K562 (cell line): ENCODE measurements around the gene SLMAP. TPM values are rescaled to one million over a fixed set of nuclear protein-coding genes. Genes with fewer than 3 reads are reported as not detected.

Experiments used
- ATAC-seq: fragments of 200-7000 bp; cut with Tn5 transposase; 3 replicates; pipeline ENCODE4 v1.9.1; 2020; ENCODE audit warnings: moderate library complexity
- BruUV-seq: library from RNA; stranded (reverse); fragments of 400-500 nt; replicated peaks from 2 replicates; lab custom pipeline; 2021; lab: Mats Ljungman, UMichigan
- CTCF ChIA-PET: fragments of 300-600 bp; formaldehyde crosslinking; extraction: SDS; loops from one replicate; lab custom pipeline; 2021; ENCODE audit warnings: low intra/inter-chr PET ratio; lab: Yijun Ruan, JAX
- POLR2A ChIA-PET: fragments of 300-600, 350-650 bp; sonication (Branson Sonifier 250); formaldehyde crosslinking; extraction: SDS; loops from one replicate; lab custom pipeline; 2021; ENCODE audit warnings: antibody characterized with exemption, inconsistent platforms; lab: Yijun Ruan, JAX
- DNase-seq, 4 experiments: peaks; one replicate each; pipeline versions ENCODE4 v3.0.0 to v3.0.0-alpha.2; 2011 to 2018; ENCODE audit warnings: low spot score in 3 of 4, mixed read lengths in 3 of 4; ENCODE audit errors: extremely low read depth in 1 of 4
- FAIRE-seq: peaks from 2 replicates; lab custom pipeline; 2011; peaks lifted over from hg19 to GRCh38; lab: Jason Lieb, UNC
- H2AFZ ChIP-seq: 2 replicates; pipeline ENCODE4 v1.6.0; 2011; ENCODE audit warnings: low read depth, low read length, control low read depth, inconsistent platforms
- H3K27ac ChIP-seq: fragments of 200-600 bp; 3 replicates; pipeline ENCODE4 v1.8.0; 2011; ENCODE audit warnings: low read depth, mild to moderate bottlenecking, control low read depth, inconsistent platforms, low read length, moderate library complexity, mixed read lengths; ENCODE audit errors: extremely low read depth
- H3K27me3 ChIP-seq, 2 experiments: fragments of 300-600 bp in 1 of 2; 2 replicates in 1 of 2; 3 replicates in 1 of 2; pipeline versions ENCODE4 v1.6.0 to v1.8.0; 2011; ENCODE audit warnings: inconsistent platforms in 2 of 2, low read length in 2 of 2, mild to moderate bottlenecking in 1 of 2, mixed read lengths in 1 of 2, moderate library complexity in 1 of 2; ENCODE audit not compliant: control insufficient read depth in 2 of 2, insufficient read depth in 2 of 2
- H3K36me3 ChIP-seq: fragments of 300-600 bp; 3 replicates; pipeline ENCODE4 v1.8.0; 2011; ENCODE audit warnings: mild to moderate bottlenecking, low read length, inconsistent platforms; ENCODE audit not compliant: control insufficient read depth, insufficient read depth
- H3K4me1 ChIP-seq, 2 experiments: fragments of 200-600 bp in 1 of 2; replicated peaks in 1 of 2; 2 replicates in 1 of 2; 3 replicates in 1 of 2; pipeline versions ENCODE4 v1.5.1 to v1.8.0; 2011; ENCODE audit warnings: inconsistent platforms in 2 of 2, low read length in 2 of 2, mild to moderate bottlenecking in 1 of 2, mixed read lengths in 1 of 2, moderate library complexity in 1 of 2; ENCODE audit not compliant: control insufficient read depth in 2 of 2, insufficient read depth in 2 of 2
- H3K4me2 ChIP-seq: 2 replicates; pipeline ENCODE4 v1.6.1; 2011; ENCODE audit warnings: low read length, control low read depth, inconsistent platforms, mixed read lengths; ENCODE audit not compliant: insufficient read depth
- H3K4me3 ChIP-seq: fragments of 200-600 bp; sonication (generic), shearing (Covaris generic); 2 replicates; pipeline ENCODE4 v1.5.1; 2016; ENCODE audit warnings: control low read depth, inconsistent platforms
- H3K79me2 ChIP-seq: fragments of 200-600 bp; 3 replicates; pipeline ENCODE4 v1.8.0; 2011; ENCODE audit warnings: low read length, inconsistent platforms; ENCODE audit not compliant: control insufficient read depth, insufficient read depth
- H3K9ac ChIP-seq, 2 experiments: 2 replicates each; pipeline versions ENCODE4 v1.6.0 to v1.6.1; 2011; ENCODE audit warnings: low read depth in 2 of 2, low read length in 2 of 2, control low read depth in 1 of 2, inconsistent platforms in 1 of 2, mild to moderate bottlenecking in 1 of 2, mixed read lengths in 1 of 2; ENCODE audit not compliant: insufficient read depth in 1 of 2
- H3K9me1 ChIP-seq: one replicate; pipeline ENCODE4 v1.6.0; 2011; ENCODE audit warnings: inconsistent platforms, mild to moderate bottlenecking, low read length, moderate library complexity; ENCODE audit not compliant: control insufficient read depth, insufficient read depth
- H3K9me3 ChIP-seq: replicated peaks from 2 replicates; pipeline ENCODE4 v1.5.1; 2011; ENCODE audit warnings: low read depth, low read length, inconsistent platforms; ENCODE audit not compliant: control insufficient read depth, insufficient read depth
- H4K20me1 ChIP-seq: replicated peaks from 2 replicates; pipeline ENCODE4 v1.6.1; 2011; ENCODE audit warnings: low read length, inconsistent platforms, mixed read lengths; ENCODE audit not compliant: control insufficient read depth, insufficient read depth
- BMI1 ChIP-seq: fragments of 150-350 bp; IDR thresholded peaks from 2 replicates; pipeline ENCODE4 v1.6.1; 2014; ENCODE audit warnings: low read length
- ERF ChIP-seq: fragments of 450-650 bp; formaldehyde crosslinking; IDR thresholded peaks from 2 replicates; pipeline ENCODE4 v1.4.0; 2020; ENCODE audit warnings: mild to moderate bottlenecking, mixed read lengths
- ETS1 ChIP-seq: conservative IDR thresholded peaks from 2 replicates; pipeline ENCODE4 v1.6.1; 2011; ENCODE audit warnings: low read depth, mild to moderate bottlenecking, low read length; ENCODE audit not compliant: control insufficient read depth
- HSF4 ChIP-seq: fragments of 250-450 bp; sonication (Bioruptor Pico); IDR thresholded peaks from 2 replicates; pipeline ENCODE4 v2.1.2; 2022; ENCODE audit warnings: mild to moderate bottlenecking, moderate library complexity, borderline replicate concordance
- ZNF311 ChIP-seq: fragments of 250-450 bp; sonication (Bioruptor Pico); IDR thresholded peaks from 2 replicates; pipeline ENCODE4 v1.4.0; 2020; ENCODE audit warnings: mild to moderate bottlenecking, moderate library complexity
- ZNF740 ChIP-seq, 3 experiments: fragments of 200-800 bp in 1 of 3; sonication (Bioruptor generic) in 1 of 3; sonication (generic) in 1 of 3; formaldehyde crosslinking in 1 of 3; IDR thresholded peaks; 2 replicates each; pipeline versions ENCODE4 v1.6.1 to v1.8.0; 2016 to 2022; ENCODE audit warnings: mild to moderate bottlenecking in 2 of 3, missing compliant biosample characterization in 2 of 3, missing genetic modification characterization in 2 of 3, missing genetic modification reagents in 1 of 3
- WGBS: fragments of 100-300 bp; shearing (Covaris generic); methylation state at CpG from one replicate; pipeline ENCODE4 v1.1.6; 2016; ENCODE audit warnings: low coverage, mixed read lengths; ENCODE audit not compliant: insufficient coverage; ENCODE audit errors: missing lambda C conversion rate; 5-methylcytosine and 5-hydroxymethylcytosine counted together
- in situ Hi-C: fragments of 300-500 bp; cut with MboI; formaldehyde crosslinking; loops from 4 replicates; pipeline ENCODE4 v1.15.0; 2018; ENCODE audit warnings: inconsistent platforms, mixed read lengths
- intact Hi-C: fragments of 100-400 bp; cut with micrococcal nuclease; formaldehyde crosslinking; loops from 2 replicates; pipeline ENCODE4 v1.14.2; 2022
- polyA plus RNA-seq, 8 experiments: library from polyadenylated mRNA; depleted of rRNA in 4 of 8; stranded (reverse) in 5 of 8; unstranded in 3 of 8; fragments of >200 nt; fragmentation: Nextera tagmentation in 2 of 8; fragmentation: Illumina TruSeq in 1 of 8; extraction: Ambion mirVana in 2 of 8; extraction: Trizol in 1 of 8; gene quantifications; 2 replicates each; pipeline versions ENCODE4 v1.2.1 to v1.2.3, GENCODE V29; 2011 to 2014; ENCODE audit warnings: inconsistent platforms in 1 of 8, missing spikeins in 1 of 8
- total RNA-seq, 7 experiments: library from RNA; depleted of rRNA in 6 of 7; stranded (reverse); fragments of >200 nt in 6 of 7; fragmentation: Illumina TruSeq in 2 of 7; extraction: Trizol in 2 of 7; gene quantifications; 2 replicates each; pipeline versions ENCODE4 v1.2.1 to v1.2.3, GENCODE V29; 2011 to 2021; ENCODE audit warnings: low replicate concordance in 1 of 7

Gene SLMAP
- total and polyA plus RNA-seq, 9 of the 15 experiments (the other 6 are each of a cell fraction or from before 2014, with no cell fraction given) = 12.1 to 50.7 (median 28.3) TPM

DNA sequence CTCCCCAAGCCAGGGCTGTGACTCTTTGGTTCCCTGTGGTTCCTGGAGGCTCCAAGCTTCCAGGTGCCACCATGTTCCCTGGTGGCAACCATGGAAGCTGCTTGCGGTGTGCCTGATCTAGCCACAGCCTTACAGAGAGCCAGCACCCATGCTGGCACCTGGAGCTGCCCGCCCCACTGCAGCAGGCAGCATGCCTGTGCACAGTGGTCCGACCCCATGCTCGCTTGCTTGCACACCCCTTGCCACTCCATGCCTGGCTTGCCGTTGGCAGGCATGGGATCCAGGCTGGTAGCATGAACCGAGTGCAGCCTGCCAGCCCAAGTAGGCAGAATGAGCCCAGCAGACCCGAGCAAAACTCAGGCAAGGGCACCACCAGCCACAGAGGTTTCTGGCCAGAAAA is 53.9 kb downstream of the SLMAP start:
- no peaks in the 10 kb centered on the region for H3K9me1 ChIP-seq
- no peaks in the 10 kb centered on the region for H3K9me3 ChIP-seq
- no peak overlapping the region for H3K27ac ChIP-seq
- H3K36me3 ChIP-seq = no peaks in the 10 kb centered on the region
- CTCF ChIA-PET = no interaction called here
- H3K4me1 ChIP-seq = peaks cover 12 to 13% of the 10 kb centered on the region in 2 experiments; a peak in 4 of 5 replicates
- H3K4me2 ChIP-seq = no peak overlapping the region
- no peaks in the 10 kb centered on the region for H3K27me3 ChIP-seq
- BruUV-seq = no TSS peak
- peak overlapping the region in 1 of 2 experiments; percentile 60; a peak in 1 of 4 replicates for H3K9ac ChIP-seq
- no peak overlapping the region for H3K4me3 ChIP-seq
- DNase-seq (no peak), FAIRE-seq (no peak), ATAC-seq (no peak)
- no peak for TF ChIP-seq BMI1
- no peak for TF ChIP-seq HSF4
- TF ChIP-seq ZNF311 = no peak
- no peak for TF ChIP-seq ERF (CRISPR knock-in tag)
- TF ChIP-seq ZNF740 (CRISPR knock-in tag; IDR thresholded peaks at IDR 0.05) = no peak
- no peak for TF ChIP-seq ZNF740 (tag; IDR thresholded peaks at IDR 0.05)
- no peak for TF ChIP-seq ETS1
- 89% methylated on average over 7 of the region's 7 CpGs for WGBS
- in situ Hi-C loops (no loop called here), intact Hi-C loops (no loop called here)
- H2AFZ ChIP-seq = no peak overlapping the region
- POLR2A ChIA-PET = interaction anchor here (1.2 kb wide), 1 partner anchor 12 kb away, joined by 4 read pairs; no protein-coding TSS in a partner anchor
- peaks cover 11% of the 10 kb centered on the region; the same call in 1 of the 2 replicates for H4K20me1 ChIP-seq
- H3K79me2 ChIP-seq = peaks cover 94% of the 10 kb centered on the region
